ENCODE measurements around the gene NKG7.
"Not testable (repeated sequence)": the region's sequence is repeated elsewhere in the genome, so short reads cannot be mapped to it uniquely, and the experiment has no call there.

DNA sequence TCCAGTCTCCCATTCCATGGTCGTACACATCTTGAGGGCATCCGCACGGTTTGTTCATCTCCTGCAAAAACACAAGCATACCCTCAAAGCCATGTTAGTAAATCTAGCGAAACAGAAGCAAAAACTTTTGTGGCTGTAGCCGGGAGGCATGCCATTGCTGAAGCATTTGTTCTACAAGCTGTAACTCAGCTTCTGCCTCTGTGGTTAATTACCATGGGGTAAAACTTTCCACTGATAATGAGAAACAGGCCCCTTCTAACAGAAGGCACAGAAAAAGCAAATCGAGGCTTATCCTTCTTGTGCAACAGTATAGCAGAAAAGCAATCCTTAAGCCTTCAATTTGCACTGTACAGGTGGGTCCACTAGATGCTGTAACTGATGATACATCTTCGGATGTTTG is 27.5 kb upstream of the NKG7 start:
- TF ChIP-seq, protein P1, sequence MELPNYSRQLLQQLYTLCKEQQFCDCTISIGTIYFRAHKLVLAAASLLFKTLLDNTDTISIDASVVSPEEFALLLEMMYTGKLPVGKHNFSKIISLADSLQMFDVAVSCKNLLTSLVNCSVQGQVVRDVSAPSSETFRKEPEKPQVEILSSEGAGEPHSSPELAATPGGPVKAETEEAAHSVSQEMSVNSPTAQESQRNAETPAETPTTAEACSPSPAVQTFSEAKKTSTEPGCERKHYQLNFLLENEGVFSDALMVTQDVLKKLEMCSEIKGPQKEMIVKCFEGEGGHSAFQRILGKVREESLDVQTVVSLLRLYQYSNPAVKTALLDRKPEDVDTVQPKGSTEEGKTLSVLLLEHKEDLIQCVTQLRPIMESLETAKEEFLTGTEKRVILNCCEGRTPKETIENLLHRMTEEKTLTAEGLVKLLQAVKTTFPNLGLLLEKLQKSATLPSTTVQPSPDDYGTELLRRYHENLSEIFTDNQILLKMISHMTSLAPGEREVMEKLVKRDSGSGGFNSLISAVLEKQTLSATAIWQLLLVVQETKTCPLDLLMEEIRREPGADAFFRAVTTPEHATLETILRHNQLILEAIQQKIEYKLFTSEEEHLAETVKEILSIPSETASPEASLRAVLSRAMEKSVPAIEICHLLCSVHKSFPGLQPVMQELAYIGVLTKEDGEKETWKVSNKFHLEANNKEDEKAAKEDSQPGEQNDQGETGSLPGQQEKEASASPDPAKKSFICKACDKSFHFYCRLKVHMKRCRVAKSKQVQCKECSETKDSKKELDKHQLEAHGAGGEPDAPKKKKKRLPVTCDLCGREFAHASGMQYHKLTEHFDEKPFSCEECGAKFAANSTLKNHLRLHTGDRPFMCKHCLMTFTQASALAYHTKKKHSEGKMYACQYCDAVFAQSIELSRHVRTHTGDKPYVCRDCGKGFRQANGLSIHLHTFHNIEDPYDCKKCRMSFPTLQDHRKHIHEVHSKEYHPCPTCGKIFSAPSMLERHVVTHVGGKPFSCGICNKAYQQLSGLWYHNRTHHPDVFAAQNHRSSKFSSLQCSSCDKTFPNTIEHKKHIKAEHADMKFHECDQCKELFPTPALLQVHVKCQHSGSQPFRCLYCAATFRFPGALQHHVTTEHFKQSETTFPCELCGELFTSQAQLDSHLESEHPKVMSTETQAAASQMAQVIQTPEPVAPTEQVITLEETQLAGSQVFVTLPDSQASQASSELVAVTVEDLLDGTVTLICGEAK (IDR thresholded peaks at IDR 0.05), result not testable (repeated sequence)
- TF ChIP-seq, protein P1 (CRISPR knock-in tag; IDR thresholded peaks at IDR 0.05), result not testable (repeated sequence)
- not testable (repeated sequence) for TF ChIP-seq HDAC1 (CRISPR knock-in tag; IDR thresholded peaks at IDR 0.05); CTCF (CRISPR knock-in tag; IDR thresholded peaks at IDR 0.05); TFDP1 (CRISPR knock-in tag; IDR thresholded peaks at IDR 0.05; ENCODE audit: borderline replicate concordance); ZNF460 (CRISPR knock-in tag; IDR thresholded peaks at IDR 0.05; ENCODE audit: borderline replicate concordance); TBX3 (IDR thresholded peaks at IDR 0.05; ENCODE audit: borderline replicate concordance); ZNF431 (CRISPR knock-in tag; IDR thresholded peaks at IDR 0.05; ENCODE audit: borderline replicate concordance, low read depth); RAD21 (CRISPR knock-in tag; IDR thresholded peaks at IDR 0.05)
- TF ChIP-seq, protein P2, sequence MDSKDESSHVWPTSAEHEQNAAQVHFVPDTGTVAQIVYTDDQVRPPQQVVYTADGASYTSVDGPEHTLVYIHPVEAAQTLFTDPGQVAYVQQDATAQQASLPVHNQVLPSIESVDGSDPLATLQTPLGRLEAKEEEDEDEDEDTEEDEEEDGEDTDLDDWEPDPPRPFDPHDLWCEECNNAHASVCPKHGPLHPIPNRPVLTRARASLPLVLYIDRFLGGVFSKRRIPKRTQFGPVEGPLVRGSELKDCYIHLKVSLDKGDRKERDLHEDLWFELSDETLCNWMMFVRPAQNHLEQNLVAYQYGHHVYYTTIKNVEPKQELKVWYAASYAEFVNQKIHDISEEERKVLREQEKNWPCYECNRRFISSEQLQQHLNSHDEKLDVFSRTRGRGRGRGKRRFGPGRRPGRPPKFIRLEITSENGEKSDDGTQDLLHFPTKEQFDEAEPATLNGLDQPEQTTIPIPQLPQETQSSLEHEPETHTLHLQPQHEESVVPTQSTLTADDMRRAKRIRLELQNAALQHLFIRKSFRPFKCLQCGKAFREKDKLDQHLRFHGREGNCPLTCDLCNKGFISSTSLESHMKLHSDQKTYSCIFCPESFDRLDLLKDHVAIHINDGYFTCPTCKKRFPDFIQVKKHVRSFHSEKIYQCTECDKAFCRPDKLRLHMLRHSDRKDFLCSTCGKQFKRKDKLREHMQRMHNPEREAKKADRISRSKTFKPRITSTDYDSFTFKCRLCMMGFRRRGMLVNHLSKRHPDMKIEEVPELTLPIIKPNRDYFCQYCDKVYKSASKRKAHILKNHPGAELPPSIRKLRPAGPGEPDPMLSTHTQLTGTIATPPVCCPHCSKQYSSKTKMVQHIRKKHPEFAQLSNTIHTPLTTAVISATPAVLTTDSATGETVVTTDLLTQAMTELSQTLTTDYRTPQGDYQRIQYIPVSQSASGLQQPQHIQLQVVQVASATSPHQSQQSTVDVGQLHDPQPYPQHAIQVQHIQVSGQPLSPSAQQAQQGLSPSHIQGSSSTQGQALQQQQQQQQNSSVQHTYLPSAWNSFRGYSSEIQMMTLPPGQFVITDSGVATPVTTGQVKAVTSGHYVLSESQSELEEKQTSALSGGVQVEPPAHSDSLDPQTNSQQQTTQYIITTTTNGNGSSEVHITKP (CRISPR knock-in tag; IDR thresholded peaks at IDR 0.05; ENCODE audit: low read depth), result not testable (repeated sequence)
- TF ChIP-seq, protein P3, sequence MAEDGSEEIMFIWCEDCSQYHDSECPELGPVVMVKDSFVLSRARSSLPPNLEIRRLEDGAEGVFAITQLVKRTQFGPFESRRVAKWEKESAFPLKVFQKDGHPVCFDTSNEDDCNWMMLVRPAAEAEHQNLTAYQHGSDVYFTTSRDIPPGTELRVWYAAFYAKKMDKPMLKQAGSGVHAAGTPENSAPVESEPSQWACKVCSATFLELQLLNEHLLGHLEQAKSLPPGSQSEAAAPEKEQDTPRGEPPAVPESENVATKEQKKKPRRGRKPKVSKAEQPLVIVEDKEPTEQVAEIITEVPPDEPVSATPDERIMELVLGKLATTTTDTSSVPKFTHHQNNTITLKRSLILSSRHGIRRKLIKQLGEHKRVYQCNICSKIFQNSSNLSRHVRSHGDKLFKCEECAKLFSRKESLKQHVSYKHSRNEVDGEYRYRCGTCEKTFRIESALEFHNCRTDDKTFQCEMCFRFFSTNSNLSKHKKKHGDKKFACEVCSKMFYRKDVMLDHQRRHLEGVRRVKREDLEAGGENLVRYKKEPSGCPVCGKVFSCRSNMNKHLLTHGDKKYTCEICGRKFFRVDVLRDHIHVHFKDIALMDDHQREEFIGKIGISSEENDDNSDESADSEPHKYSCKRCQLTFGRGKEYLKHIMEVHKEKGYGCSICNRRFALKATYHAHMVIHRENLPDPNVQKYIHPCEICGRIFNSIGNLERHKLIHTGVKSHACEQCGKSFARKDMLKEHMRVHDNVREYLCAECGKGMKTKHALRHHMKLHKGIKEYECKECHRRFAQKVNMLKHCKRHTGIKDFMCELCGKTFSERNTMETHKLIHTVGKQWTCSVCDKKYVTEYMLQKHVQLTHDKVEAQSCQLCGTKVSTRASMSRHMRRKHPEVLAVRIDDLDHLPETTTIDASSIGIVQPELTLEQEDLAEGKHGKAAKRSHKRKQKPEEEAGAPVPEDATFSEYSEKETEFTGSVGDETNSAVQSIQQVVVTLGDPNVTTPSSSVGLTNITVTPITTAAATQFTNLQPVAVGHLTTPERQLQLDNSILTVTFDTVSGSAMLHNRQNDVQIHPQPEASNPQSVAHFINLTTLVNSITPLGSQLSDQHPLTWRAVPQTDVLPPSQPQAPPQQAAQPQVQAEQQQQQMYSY (CRISPR knock-in tag; IDR thresholded peaks at IDR 0.05), result not testable (repeated sequence)

Data from HepG2 (cell line).